ENCODE data around the gene C16orf78. TPM values are rescaled to one million over a fixed set of nuclear protein-coding genes. Genes with fewer than 3 reads are reported as not detected.

Gene C16orf78
- total RNA-seq, 2 experiments from 2014 or later = not detected

Other genes starting within 250 kb of the C16orf78 start
- gene CBLN1, start 92.0 kb upstream of the C16orf78 start, total RNA-seq = not detected